Left renal pelvis (tissue), 4 donors: Measurements from ENCODE around the gene NXT1. TPM values are rescaled to one million over a fixed set of nuclear protein-coding genes. Genes with fewer than 3 reads are reported as not detected.
A peak's percentile ranks its signal among the peaks of the same experiment; 100 is the strongest.

Experiments
- DNase-seq, 4 donors: peaks; one replicate each; pipeline ENCODE4 v3.0.0-alpha.2; 2013; ENCODE audit warnings: low read depth in 4 of 4, low spot score in 3 of 4
- polyA plus RNA-seq, 4 donors: library from polyadenylated mRNA; unstranded; fragments of 120-200 nt; gene quantifications; one replicate each; pipeline ENCODE4 v1.2.1, GENCODE V29; 2013; ENCODE audit not compliant: insufficient read length in 4 of 4

The NXT1 gene
- polyA plus RNA-seq, 4 donors: 18.0 to 23.2 (median 20.6) TPM

DNA sequence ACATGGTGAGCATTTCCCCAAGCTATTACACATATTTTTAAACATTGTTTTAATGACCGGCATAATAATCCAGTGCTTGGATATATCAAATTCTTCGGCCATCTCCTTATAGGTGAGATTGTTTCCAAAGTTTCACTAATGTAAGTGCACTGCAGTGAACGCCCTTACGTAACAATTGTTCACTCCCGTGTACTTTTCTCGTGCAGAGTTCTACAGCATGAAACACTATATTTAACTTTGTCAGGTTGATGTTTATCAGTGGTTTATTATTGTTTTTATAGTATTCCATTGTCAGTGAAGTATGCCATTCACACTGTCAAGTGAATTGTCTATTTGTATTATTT, 7.9 kb downstream of the NXT1 start:
- no peak for DNase-seq

DNA sequence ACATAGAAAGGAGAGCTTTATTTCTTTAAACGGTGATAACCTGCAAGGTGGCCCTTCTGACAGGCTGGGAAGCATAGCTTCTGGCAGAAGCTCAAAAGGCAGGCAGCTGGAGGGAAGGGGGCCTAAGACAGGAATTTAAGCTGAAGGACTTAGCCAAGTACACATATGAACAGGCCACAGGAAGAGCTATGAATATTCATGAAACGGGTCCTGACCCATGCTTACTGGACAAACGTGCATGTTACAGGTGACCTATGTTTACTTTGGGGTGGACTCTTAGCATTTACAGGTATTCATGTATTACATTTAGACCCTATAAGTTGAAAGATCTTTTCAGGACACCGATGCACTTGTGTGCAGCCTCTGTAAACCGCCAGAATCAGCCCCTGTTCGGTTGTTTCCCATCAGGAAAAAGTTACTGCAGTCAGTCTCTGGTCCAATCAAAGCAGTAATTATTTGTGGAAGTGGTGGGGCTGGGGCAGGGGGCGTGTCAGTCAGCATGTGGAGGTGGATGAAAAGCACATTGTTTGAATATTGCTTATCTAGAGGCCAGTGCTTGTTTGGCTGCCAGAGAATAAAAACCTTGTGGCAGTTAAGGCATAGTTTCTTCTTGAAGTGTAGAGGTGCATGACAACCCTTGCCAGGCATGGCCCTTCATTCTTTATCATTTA, 8.5 kb downstream of the NXT1 start:
- DNase-seq: no peak

DNA sequence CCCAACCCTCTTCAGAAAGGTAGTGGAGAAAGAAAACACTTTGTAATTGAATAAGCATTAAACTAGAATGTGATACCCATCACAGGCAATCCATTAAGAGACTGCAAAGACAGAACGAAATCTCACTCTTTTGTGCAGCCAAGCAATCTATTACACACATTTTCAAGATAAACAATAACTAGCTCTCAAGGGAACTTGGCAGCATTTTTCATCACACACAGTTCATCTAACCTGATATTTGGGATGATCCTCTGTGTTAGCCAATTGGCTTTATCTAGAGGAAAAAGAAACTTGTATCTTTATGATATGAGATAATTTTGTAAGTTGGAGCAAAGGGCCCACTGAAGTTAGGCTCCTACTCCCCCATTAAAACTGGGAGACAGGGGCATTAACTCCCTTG, 9.9 kb downstream of the NXT1 start:
- no peak for DNase-seq

DNA sequence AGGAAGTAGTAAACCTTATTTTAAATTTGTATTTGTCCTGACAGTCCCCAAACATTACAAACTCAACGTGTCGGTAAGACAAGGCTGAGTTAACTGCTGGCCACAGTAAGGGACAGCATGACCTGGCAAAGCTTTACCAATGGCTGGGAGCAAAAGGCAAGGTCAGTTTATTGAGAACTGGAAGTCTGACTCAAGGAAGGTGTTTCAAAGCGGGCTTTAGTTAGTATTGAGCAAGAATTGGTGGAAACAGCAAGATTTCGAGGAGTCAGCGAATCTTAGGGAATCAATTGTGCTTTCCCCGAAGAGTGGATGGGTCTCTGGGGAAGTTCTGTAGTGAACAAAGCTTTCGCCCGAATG, 10.5 kb downstream of the NXT1 start:
- no peak for DNase-seq

DNA sequence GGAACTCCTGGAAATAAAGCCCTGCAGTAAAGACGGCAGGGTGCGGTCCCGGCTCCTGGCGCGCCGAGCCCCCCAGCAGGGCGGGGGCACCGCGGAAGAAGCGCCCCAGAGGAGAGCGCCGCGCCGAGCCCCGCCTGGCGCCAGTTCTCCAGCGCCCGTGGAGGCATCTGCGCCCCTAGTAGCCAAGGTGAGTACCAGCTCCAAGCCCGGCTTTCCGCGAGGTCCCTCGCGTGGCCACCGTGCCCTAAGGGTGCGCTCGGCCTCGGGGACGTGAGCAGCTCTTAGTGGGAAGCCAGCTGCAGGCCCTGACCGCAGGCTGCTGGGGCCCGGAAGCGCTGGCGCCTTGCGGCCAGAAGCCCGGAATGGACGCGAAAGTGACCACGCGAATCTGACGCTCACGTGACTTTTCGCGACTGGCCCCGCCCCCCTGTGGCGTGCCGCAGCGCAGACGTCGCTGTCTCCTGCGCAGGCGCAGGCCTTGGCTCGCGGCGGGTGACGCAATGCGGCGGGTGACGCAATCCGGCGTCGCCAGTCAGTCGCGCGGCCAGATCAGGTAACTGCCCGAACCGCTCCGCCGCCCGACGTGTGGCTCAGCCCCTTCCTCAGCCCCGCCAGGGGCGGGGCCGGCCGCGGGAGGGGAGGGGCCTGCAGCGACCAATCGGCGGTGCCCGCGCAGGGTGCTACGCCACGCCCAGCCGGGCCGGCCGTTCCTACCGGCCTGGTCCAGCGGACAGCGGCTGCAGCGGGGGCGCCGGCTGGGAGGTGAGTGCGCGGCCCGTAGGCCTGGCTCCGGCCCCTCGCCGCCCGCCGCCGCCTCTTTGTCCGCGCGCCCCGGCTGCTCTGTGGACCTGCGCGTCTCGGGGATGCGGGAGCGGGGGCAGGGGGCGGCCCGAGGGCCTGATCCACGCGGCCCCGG, 11.1 kb downstream of the NXT1 start, which contains the start of gene GZF1:
TSS of gene GZF1 (plus strand) at position 707 of the 916 bp plus-strand sequence. CDS start 2,202 bp downstream, outside the sequence.
- DNase-seq: peak; percentile 93 to 94 (median 94)

DNA sequence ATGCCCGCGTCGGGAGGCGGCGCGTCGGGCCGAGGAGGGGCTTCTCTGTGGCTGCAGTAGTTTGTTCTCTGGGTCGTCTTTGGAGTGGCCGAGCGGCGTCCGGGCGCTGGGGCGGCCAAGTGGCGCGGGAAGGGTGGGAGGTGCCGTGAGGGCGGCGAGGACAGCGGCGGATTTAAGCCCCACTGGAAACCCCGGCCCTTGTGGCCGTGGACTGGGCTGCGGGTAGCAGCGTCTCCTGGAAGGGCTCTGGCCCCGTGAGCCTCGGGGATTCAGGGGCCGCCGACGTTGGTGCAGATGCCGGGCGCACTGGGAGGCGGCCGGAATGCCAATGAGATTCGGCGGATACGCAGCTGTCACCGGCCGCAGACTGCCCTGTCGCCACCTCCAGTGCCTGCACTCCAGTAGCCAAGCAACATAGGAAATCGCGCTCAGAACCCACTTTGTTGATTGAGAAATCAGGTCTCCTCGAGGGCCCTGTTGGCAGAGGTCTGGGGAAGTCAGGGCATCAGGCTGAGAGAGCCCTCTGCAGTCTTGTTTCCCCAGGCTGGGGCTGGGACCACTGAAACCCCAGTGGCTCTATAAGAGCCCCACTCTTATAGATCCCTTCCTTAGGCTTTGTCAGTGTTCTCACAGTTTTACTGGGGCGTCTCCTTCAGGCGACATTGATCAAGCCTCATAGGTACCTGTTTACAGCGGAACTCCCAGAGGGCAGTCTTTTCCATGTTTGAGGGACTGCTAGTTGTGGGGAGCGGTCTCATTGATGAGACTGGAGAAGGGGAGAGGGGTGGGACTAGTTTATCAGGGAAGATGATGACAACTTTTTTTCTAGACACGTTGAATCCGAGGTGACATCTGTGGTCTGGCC, 12.0 kb downstream of the NXT1 start:
- no peak for DNase-seq

GRCh38 chr20:23363257-23363649, 12.7 kb downstream of the NXT1 start:
- no peak for DNase-seq

DNA sequence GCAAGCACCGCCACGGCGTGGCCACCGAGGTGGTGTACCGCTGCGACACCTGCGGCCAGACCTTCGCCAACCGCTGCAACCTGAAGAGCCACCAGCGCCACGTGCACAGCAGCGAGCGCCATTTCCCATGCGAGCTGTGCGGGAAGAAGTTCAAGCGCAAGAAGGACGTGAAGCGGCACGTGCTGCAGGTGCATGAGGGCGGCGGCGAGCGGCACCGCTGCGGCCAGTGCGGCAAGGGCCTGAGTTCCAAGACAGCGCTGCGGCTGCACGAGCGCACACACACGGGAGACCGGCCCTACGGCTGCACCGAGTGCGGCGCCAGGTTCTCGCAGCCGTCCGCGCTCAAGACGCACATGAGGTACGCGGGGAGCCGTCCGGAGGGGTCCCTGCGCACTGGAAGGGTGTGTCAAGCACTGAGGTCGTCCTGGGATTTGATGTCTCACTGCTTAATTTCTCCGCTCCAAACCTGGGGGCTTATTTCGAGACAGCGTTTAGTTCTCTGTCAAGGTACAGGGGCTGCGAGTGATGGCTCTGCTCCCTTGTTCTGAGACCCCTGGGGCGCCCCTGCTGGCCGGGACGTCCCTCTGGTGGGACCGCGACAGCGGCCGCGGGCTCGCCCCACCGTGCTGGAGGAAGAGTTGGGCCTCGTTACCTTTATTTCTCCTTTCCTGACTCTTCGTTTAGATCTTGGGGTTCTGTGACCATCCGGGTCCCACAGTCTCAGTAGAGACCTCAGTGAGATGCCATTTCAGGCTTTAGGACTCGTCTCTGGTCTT, 15.0 kb downstream of the NXT1 start:
- no peak for DNase-seq

GRCh38 chr20:23366384-23366783, 15.8 kb downstream of the NXT1 start:
- DNase-seq: no peak

DNA sequence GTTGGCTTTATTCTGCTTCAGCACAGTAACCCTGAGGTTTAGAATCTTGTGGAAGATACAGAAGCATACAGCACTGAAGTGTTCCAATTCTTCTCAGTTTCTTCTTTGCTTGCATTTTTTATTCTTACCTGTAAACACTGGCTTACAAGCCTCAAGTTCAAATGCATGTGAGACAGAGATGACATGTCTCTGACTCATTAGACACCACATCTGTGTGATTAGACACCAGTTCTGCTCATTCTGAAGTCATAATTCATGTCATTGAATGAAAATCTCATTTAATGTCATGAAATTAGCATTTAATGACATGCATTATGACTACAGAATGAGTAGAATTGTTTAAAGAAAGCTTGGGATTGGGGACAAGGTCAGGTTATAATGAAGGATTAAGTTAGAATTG, 17.2 kb downstream of the NXT1 start:
- DNase-seq: no peak

DNA sequence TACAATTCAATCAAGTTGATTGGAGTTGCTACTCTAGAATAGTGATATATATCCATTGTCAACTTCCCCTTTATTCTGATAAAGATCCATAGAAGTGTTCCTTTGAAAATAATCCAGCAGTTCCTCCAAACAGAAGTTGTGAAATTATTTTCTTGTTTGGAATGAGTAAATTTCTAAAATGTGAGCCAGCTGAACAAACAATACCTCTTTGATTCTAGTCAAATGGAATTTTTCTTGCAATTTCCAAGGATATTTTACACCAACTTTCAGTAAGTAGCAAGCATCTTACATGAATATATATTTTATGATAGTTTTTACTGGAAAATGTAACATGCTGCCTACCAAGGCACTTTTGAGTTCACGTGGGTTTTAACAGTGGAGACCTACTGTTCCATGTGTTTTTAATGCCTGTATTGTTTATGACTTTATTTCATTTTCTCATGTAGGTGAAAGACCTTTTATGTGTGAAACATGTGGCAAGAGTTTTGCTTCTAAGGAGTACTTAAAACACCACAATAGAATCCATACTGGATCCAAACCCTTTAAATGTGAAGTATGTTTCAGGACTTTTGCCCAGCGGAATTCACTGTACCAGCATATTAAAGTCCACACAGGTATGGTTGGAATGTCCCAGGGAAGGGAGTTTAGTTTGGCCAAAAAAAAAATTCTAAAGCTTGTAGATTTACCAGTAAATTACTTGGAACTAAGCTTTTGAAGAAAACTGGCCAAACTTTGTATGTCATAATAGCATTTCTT, 17.9 kb downstream of the NXT1 start:
- DNase-seq: no peak

DNA sequence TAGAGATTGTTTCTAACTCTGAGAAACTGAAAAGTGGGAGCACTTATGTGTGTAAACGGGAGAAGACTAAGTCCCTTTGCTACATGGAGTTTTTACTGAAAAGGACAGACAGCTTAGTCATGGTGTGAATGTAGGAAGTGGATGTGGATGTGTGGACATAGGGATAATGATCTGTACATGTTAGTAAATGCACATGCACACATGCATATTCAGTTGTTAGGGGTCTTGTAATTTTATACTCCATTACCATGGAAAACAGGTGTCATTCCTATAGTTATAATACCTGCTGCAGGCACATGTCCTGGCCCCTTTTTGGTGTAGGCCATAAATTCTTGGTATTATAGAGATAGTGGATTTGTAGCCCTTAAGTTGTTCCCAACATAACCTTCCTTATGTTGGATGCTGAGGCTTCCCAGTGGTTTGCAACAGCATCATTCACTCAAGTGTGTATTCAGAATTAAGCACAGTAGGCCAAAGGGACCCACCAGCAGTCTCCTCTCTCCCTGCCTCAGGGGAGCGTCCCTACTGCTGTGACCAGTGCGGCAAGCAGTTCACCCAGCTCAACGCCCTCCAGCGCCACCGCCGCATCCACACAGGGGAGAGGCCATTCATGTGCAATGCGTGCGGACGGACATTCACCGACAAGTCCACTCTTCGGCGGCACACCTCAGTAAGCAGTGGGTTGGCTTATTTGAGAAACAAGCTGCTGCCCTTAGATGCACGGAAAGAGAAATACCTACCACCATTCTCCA, 18.7 kb downstream of the NXT1 start:
- DNase-seq: no peak

DNA sequence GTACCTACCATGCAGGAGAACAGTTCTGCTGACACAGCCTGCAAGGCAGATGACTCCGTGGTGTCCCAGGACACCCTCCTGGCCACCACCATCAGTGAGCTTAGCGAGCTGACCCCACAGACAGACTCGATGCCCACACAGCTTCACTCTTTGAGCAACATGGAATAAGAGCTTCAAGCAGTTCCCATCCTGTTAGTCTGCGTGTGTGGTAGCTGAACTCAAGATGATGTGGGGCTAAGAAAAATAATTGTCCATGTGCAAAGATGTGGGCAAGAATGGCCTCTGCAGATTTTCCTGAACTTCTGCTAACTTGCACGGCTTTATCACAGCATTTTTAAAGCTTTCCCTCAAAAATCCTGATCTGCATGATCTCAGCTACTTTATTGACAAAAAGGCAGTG, 19.7 kb downstream of the NXT1 start:
- DNase-seq: no peak

GRCh38 chr20:23370873-23371272, 20.3 kb downstream of the NXT1 start:
- DNase-seq: no peak

- DNase-seq: no peak
These were observed 20.9 kb downstream of the NXT1 start for GRCh38 chr20:23371496-23371895.

- DNase-seq: no peak
These were observed 23.9 kb downstream of the NXT1 start for GRCh38 chr20:23374441-23374840.

DNA sequence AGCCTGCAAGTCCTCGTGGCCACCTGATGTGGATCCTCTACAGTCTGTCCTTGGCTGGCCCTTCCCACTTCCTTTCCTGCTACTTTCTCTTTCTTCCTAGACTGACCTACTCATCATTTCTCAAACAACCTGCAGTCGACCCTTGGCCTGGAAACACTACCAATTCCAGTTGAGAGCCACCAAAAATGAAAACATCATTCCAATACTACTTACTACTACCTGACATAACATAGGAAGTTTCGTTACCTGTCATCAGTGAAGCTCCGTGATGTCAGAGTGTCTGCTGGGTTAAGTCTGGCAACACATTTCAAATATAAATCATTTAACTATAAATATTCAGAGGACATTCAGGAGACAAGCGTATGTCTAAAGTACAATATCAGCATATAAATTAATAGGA, 25.2 kb downstream of the NXT1 start:
- no peak for DNase-seq

DNA sequence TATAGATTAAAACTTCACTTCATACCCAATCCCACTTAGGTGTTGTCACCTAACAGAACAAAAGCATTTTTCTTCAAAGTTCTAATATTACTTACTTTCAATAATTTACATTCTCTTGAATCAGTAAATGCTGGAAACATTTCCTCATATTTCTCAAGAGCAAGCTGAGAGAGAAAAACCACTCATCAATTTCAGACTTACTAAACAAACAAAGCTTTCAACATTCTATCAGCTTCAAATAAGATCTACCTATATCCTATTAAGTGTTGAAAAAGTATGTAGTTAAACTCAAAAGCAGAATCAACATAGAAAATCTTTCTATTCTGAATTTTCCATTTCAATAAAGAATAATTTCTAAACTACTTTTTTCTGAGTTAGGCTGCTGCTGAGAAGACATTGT, 29.2 kb downstream of the NXT1 start:
- DNase-seq: no peak

- no peak for DNase-seq
These were observed 31.3 kb downstream of the NXT1 start for GRCh38 chr20:23381876-23382275.
